HG03039 (cell line): ENCODE results near the gene VAV3.

Experiments
- ATAC-seq: cut with Tn5 transposase; IDR thresholded peaks from one replicate; pipeline ENCODE4 v1.9.1; 2021; ENCODE audit warnings: mild to moderate bottlenecking, moderate library complexity; ENCODE audit not compliant: unreplicated experiment

Gene VAV3

GRCh38 chr1:107523061-107523460 is 441.9 kb downstream of the VAV3 start:
- no peak for ATAC-seq
